Coronary artery (tissue), 2 donors: Measurements from ENCODE around the gene COL18A1.
"Not testable (repeated sequence)": the region's sequence is repeated elsewhere in the genome, so short reads cannot be mapped to it uniquely, and the experiment has no call there.

ENCODE experiments used
- DNase-seq: peaks from one replicate; pipeline ENCODE4 v3.0.0-alpha.2; 2017; ENCODE audit warnings: low spot score
- H3K27ac ChIP-seq, 2 donors: fragments of 200-600 bp; sonication (generic); one replicate each; pipeline ENCODE4 v1.5.1; 2016 to 2019
- H3K4me3 ChIP-seq: fragments of 200-600 bp; sonication (generic); 2 replicates; pipeline ENCODE4 v1.5.1; 2016; ENCODE audit warnings: mild to moderate bottlenecking, moderate library complexity
- TF ChIP-seq, protein P1 (sequence below): fragments of 200-600 bp; sonication (generic); IDR thresholded peaks from one replicate; pipeline ENCODE4 v1.5.1; 2019; ENCODE audit warnings: antibody characterized with exemption

COL18A1 gene

GRCh38 chr21:45530423-45531113 lies 125.6 kb downstream of the COL18A1 start:
- H3K4me3 ChIP-seq = no peak overlapping the region
- DNase-seq = no peak
- TF ChIP-seq, protein P1, sequence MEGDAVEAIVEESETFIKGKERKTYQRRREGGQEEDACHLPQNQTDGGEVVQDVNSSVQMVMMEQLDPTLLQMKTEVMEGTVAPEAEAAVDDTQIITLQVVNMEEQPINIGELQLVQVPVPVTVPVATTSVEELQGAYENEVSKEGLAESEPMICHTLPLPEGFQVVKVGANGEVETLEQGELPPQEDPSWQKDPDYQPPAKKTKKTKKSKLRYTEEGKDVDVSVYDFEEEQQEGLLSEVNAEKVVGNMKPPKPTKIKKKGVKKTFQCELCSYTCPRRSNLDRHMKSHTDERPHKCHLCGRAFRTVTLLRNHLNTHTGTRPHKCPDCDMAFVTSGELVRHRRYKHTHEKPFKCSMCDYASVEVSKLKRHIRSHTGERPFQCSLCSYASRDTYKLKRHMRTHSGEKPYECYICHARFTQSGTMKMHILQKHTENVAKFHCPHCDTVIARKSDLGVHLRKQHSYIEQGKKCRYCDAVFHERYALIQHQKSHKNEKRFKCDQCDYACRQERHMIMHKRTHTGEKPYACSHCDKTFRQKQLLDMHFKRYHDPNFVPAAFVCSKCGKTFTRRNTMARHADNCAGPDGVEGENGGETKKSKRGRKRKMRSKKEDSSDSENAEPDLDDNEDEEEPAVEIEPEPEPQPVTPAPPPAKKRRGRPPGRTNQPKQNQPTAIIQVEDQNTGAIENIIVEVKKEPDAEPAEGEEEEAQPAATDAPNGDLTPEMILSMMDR = no peak
- H3K27ac ChIP-seq = no peak overlapping the region

- not testable (repeated sequence) for H3K27ac ChIP-seq, DNase-seq, H3K4me3 ChIP-seq
These were observed 126.1 kb downstream of the COL18A1 start for GRCh38 chr21:45531114-45531392.

DNA sequence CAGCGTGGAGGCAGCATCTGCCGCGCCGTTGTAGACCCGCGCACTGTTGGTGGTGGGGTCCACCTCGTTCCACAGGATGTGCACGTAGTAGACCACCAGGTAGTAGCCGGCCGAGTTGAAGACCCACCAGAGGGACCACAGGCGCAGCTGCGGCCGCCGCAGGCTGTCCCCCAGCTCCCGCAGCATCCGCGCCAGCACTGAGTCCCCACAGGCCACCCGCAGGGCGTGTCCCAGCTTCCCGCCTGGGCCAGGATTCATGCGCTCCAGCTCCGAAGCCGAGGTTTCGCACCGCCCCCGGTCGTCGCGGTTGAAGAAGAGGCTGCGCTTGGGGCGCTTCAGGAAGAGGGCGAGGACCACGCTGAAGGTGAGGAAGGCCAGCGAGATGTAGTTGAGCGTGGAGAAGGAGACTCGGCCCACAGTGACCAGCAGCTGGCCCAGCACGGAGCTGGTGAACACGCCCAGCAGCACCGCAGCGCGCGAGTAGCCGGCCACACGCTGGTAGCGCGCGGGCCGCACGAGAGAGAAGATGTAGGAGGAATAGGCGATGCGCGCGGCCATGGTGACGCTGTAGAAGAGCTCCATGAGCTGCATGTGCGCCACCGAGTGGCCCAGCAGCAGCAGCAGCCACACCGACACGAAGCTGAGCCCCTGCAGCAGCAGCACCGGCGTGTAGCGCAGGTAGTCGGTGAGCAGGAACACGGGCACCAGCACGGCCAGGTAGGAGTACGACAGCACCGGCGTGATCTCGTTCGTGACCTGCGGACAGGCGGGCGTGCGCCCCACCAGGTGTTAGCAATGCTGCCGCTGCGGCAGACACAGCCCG lies 126.6 kb downstream of the COL18A1 start:
- TF ChIP-seq, protein P1 = no peak
- DNase-seq = no peak
- no peak overlapping the region for H3K4me3 ChIP-seq
- no peak overlapping the region for H3K27ac ChIP-seq

DNA sequence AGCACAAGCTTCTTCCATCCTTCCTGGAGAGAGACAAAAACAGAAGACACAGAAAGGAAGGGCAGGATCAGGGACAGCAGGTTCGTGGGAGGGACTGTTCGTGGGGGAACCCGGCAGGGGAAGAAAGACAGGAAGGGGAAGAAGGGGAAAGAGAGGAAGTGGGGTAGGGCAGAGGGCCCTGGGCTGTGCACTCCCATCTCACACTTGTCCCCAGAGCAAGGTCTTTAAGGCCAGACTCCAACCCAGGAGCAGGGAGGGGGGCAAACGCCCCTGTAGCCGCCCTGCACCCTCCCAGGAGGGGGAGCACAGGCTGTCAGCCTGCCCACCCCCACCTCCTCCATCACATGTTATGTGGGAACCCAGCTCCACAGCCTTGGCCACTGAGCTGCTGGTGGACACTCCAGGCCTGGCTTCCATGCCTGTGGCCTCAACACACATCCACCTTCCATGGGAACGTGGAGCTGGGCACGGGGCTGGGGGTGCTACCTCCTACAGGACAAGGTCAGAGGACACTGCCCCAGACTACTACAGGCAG lies 127.9 kb downstream of the COL18A1 start:
- TF ChIP-seq, protein P1 = no peak
- Histone ChIP-seq H3K4me3 (no peak overlapping the region), H3K27ac (no peak overlapping the region)
- DNase-seq = no peak

DNA sequence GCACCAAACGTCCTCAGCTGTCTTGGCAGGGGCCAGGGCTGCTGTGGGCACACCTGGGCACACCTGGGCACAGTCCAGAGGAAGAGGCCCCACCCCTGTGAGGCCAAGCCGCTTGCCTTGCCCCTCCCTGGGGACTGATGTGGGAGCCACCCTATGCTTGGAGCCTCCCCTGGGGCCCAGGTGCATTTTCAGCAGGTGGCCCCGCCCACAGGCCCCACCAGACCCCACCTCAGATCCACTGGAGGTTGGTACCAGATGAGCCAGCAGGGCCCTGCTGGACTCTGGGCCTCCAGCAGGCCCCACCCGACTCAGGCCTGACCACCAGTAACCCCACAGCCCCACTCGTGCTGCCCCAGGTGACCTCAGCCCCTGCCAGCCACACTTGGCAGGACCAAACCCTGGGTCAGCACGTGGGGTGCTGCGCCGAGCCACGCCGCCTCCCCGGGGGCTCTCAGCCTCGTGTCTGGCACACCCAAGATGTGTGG lies 128.4 kb downstream of the COL18A1 start:
- H3K27ac ChIP-seq = no peak overlapping the region
- no peak for DNase-seq
- H3K4me3 ChIP-seq = no peak overlapping the region
- TF ChIP-seq, protein P1 = no peak

DNA sequence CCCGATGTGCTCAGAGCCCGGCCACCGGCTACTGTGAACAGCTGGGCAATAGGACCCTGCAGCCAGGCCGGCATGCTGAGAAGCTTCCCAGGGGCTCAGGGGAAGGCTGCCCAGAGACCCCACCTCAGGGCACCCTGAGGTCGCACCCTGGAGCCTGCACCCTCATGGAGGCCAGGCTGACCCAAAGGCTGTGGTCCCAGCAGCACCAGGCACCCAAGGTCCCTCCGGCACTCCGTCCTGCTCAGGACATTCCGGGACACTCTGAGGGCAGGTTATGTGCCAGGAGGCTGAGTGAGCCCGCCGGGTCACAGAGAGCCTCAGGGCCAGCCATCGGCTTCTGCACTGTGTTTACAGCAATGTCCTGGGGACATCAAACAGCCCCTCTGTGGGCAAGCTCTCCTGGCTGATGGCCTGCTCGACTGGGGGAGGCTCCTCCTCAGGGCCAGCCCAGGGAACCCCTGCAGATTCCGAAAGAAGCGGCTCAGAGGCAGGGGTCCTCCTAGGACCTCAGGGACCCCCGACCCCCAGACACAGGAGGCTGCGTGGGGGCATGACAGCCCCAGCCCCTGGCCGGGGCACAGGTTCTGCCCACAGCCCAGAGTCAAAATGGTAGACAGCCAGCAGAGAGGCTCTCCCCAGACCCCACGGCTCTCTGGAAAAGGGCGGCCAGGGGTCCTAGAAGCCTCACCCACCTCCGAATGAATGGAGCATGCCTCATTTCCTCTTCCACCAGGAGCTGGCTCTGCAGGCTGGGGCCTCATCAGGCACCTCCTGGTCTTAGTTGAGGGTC lies 129.1 kb downstream of the COL18A1 start:
- H3K27ac ChIP-seq = no peak overlapping the region
- no peak overlapping the region for H3K4me3 ChIP-seq
- TF ChIP-seq, protein P1 = no peak
- no peak for DNase-seq
